HAP-1 (cell line): ENCODE results near the gene PHACTR1.

Source experiments
- DNase-seq, 2 experiments: peaks; one replicate each; pipeline ENCODE4 v3.0.0-alpha.2; 2016 to 2020; ENCODE audit warnings: low spot score in 2 of 2
- H3K27me3 ChIP-seq: fragments of 250-450 bp; sonication (Bioruptor Pico); 2 replicates; pipeline ENCODE4 v1.5.1; 2020; ENCODE audit warnings: low read depth, mild to moderate bottlenecking, moderate library complexity
- H3K36me3 ChIP-seq: fragments of 250-450 bp; sonication (Bioruptor Pico); replicated peaks from 2 replicates; pipeline ENCODE4 v1.5.1; 2020; ENCODE audit warnings: mild to moderate bottlenecking
- H3K4me1 ChIP-seq: fragments of 250-450 bp; sonication (Bioruptor Pico); 2 replicates; pipeline ENCODE4 v1.5.1; 2020; ENCODE audit warnings: mild to moderate bottlenecking
- H3K4me3 ChIP-seq: fragments of 250-450 bp; sonication (Bioruptor Pico); 2 replicates; pipeline ENCODE4 v1.5.1; 2020; ENCODE audit warnings: mild to moderate bottlenecking, moderate library complexity
- H3K9me3 ChIP-seq: fragments of 250-450 bp; sonication (Bioruptor Pico); 2 replicates; pipeline ENCODE4 v1.5.1; 2020; ENCODE audit warnings: mild to moderate bottlenecking, moderate library complexity
- in situ Hi-C: fragments of 300-500 bp; cut with MboI; formaldehyde crosslinking; loops from 3 replicates; pipeline ENCODE4 v1.14.3; 2020; ENCODE audit warnings: low sequenced_read_pairs, inconsistent platforms, mixed read lengths

The PHACTR1 gene

GRCh38 chr6:13300643-13301590, 584.4 kb downstream of the PHACTR1 start:
- Histone ChIP-seq H3K4me3 (no peak overlapping the region), H3K36me3 (peaks cover 11% of the 10 kb centered on the region), H3K27me3 (no peaks in the 10 kb centered on the region), H3K9me3 (no peaks in the 10 kb centered on the region), H3K4me1 (peaks cover 16% of the 10 kb centered on the region)
- no peak for DNase-seq
- in situ Hi-C loops, result no loop called here

DNA sequence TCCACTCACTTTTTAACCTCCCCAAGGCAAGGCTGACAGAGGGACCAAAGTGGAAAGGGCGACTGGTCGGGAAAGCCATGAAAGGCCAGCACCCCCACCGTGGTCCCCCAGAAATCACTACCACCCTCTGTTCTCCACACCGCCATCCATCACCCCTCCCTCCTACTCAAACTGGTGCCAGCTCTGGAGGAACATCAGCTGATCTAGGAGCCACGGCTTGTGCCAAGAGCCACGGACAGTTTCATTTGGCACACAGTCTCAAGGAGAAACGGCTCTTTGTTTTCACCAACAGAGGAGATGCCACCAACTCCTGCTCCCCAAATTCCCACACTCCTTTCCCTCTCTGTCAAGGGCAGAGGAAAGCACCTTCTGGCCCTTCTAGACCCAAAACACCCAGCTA, 585.7 kb downstream of the PHACTR1 start:
- Histone ChIP-seq H3K36me3 (peaks cover 11% of the 10 kb centered on the region), H3K4me3 (no peak overlapping the region), H3K4me1 (peaks cover 16% of the 10 kb centered on the region), H3K27me3 (no peaks in the 10 kb centered on the region), H3K9me3 (no peaks in the 10 kb centered on the region)
- in situ Hi-C loops, result no loop called here
- no peak for DNase-seq

DNA sequence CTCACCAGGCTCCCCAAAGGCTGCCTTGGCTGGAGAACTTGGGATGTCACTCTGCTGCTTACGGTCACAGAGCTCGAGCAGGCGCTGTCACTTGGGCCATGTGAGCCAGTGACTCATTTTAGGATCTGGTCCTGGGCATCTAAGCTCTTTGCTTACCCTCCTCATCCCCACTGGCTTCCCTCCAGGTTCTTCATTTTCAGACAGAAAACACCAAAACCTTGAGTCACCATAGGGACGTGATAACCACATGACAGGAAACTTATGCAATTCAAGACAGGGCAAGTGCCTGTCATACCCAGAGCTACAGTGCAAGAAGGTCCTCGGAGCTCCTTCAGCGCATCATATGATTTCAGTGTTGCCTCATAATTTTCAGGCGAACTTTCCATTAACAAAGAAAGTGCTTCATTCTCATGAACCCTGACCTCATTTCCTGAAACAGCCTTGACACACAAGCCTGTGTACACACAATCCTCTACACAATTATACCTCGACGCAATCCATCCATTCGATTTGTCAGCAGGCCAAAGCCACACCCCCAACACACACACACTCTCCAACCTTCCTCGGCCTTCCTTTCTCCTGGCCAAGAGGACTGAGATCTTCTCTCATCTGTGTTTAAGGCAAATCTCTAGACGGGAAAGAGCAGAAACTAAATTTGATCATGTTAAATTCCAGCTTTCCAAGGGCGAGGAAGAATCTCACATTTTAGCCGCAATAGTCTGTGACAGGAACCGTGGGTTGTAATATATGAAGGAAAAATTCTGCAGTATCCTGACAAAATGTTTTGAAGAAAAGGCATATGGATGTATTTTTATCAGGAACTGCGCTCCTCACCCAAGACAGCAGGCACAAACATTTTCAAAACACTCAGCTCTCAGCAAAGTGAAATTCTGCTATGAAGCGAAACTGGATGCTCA, 586.4 kb downstream of the PHACTR1 start:
- in situ Hi-C loops, result no loop called here
- no peaks in the 10 kb centered on the region for H3K9me3 ChIP-seq
- peaks cover 11% of the 10 kb centered on the region for H3K36me3 ChIP-seq
- no peak overlapping the region for H3K4me3 ChIP-seq
- peaks cover 16% of the 10 kb centered on the region for H3K4me1 ChIP-seq
- DNase-seq, result no peak
- H3K27me3 ChIP-seq, result no peaks in the 10 kb centered on the region

DNA sequence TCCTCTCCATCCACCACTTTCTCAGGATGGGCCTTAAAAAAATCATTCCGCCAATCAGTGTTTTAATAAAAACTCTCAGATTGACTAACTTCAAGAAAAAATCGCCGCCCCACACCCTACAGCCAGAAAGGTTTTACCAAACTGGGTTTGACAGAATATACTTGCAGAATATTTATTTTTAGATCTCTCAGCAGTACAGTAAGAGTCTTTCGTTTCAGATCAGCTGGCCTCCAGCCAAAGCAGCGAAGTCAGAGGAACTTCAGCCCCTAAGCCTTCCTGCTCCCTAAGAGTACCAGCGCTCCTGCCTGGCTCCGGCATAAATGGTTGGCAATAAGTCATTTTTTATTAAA, 587.1 kb downstream of the PHACTR1 start:
- peaks cover 16% of the 10 kb centered on the region for H3K4me1 ChIP-seq
- no peaks in the 10 kb centered on the region for H3K27me3 ChIP-seq
- in situ Hi-C loops, result no loop called here
- H3K9me3 ChIP-seq, result no peaks in the 10 kb centered on the region
- peaks cover 11% of the 10 kb centered on the region for H3K36me3 ChIP-seq
- DNase-seq, result no peak
- H3K4me3 ChIP-seq, result no peak overlapping the region

GRCh38 chr6:13304101-13304500, 587.5 kb downstream of the PHACTR1 start:
- no peaks in the 10 kb centered on the region for H3K27me3 ChIP-seq
- H3K9me3 ChIP-seq, result no peaks in the 10 kb centered on the region
- in situ Hi-C loops, result no loop called here
- peaks cover 16% of the 10 kb centered on the region for H3K4me1 ChIP-seq
- H3K36me3 ChIP-seq, result peaks cover 16% of the 10 kb centered on the region
- no peak overlapping the region for H3K4me3 ChIP-seq
- DNase-seq, result no peak

GRCh38 chr6:13304580-13305260, 588.2 kb downstream of the PHACTR1 start:
- DNase-seq, result peak; percentile 40 to 56
- Histone ChIP-seq H3K27me3 (no peaks in the 10 kb centered on the region), H3K36me3 (peaks cover 17% of the 10 kb centered on the region), H3K4me1 (peaks cover 16% of the 10 kb centered on the region), H3K9me3 (no peaks in the 10 kb centered on the region), H3K4me3 (no peak overlapping the region)
- in situ Hi-C loops, result no loop called here

- Histone ChIP-seq H3K4me1 (peaks cover 16% of the 10 kb centered on the region), H3K27me3 (no peaks in the 10 kb centered on the region), H3K9me3 (no peaks in the 10 kb centered on the region), H3K4me3 (no peak overlapping the region), H3K36me3 (peaks cover 17% of the 10 kb centered on the region)
- DNase-seq, result no peak
- in situ Hi-C loops, result no loop called here
Observed at GRCh38 chr6:13305288-13305687, 588.7 kb downstream of the PHACTR1 start.

DNA sequence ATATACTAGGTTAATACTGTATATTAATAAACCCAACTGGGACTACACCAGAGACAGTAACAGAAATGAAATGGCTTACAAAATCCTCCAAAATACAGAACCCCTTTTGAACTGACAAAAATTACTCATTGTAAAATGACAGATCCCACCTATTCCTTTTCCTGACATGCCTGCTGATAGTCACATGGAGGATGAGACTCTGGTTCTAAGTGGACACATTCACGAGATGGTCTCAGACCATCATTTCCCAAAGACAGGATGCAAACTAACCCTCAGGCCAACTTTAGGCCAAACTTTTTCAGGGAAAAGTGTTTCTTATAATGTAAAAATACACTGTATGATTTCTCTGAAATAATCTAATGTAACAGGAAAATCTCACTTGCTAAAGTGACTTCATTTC, 589.2 kb downstream of the PHACTR1 start:
- in situ Hi-C loops, result no loop called here
- H3K9me3 ChIP-seq, result no peaks in the 10 kb centered on the region
- H3K27me3 ChIP-seq, result no peaks in the 10 kb centered on the region
- H3K4me3 ChIP-seq, result no peak overlapping the region
- DNase-seq, result no peak
- H3K36me3 ChIP-seq, result peaks cover 17% of the 10 kb centered on the region
- H3K4me1 ChIP-seq, result peaks cover 16% of the 10 kb centered on the region

GRCh38 chr6:13307508-13307995, 591.0 kb downstream of the PHACTR1 start:
- H3K4me3 ChIP-seq, result no peak overlapping the region
- peaks cover 17% of the 10 kb centered on the region for H3K36me3 ChIP-seq
- in situ Hi-C loops, result no loop called here
- H3K9me3 ChIP-seq, result no peaks in the 10 kb centered on the region
- H3K4me1 ChIP-seq, result peaks cover 16% of the 10 kb centered on the region
- DNase-seq, result no peak
- no peaks in the 10 kb centered on the region for H3K27me3 ChIP-seq

GRCh38 chr6:13308332-13308731, 591.8 kb downstream of the PHACTR1 start:
- Histone ChIP-seq H3K9me3 (no peaks in the 10 kb centered on the region), H3K27me3 (no peaks in the 10 kb centered on the region), H3K4me3 (no peak overlapping the region), H3K36me3 (peaks cover 19% of the 10 kb centered on the region), H3K4me1 (peaks cover 16% of the 10 kb centered on the region)
- no peak for DNase-seq
- in situ Hi-C loops, result no loop called here

DNA sequence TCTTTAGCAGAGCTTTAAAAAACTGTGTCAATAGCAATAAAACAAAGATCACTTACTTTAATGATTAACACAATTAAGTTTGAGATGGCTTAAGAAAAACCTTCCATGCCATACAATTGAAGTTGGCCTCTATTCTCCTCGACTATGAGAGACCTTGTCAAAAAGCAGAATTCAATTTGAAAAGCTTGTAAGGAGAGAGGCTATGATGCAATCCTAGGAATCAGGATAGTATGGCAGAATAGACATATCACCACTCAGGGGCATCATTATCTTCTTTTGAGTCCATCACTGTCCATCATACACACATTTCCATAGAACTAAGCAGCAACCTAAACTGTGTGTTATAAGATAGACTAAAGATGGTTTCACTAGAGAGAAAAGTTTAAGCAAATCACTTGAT, 594.6 kb downstream of the PHACTR1 start:
- no peaks in the 10 kb centered on the region for H3K4me1 ChIP-seq
- no peak for DNase-seq
- H3K36me3 ChIP-seq, result peaks cover 26% of the 10 kb centered on the region
- H3K27me3 ChIP-seq, result no peaks in the 10 kb centered on the region
- H3K4me3 ChIP-seq, result no peak overlapping the region
- H3K9me3 ChIP-seq, result no peaks in the 10 kb centered on the region
- in situ Hi-C loops, result no loop called here

DNA sequence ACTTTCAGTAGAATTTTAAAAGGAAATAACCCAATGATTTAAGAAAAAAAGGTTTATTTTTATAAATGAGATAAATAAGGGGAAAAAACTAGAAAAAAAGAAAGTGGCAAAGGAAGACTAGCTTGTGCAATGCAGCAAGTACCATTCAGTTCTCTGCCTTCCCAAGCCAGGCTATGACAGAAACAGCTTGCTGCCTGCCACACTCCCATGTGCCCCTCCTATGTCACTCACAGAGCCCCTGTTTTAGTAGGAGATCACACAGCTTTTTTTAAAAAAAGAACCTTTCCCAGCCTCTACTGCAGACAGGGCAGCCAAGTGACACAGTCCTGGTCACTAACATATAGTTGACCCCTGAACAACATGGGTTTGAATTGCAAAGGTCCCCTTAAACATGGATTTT, 598.2 kb downstream of the PHACTR1 start:
- Histone ChIP-seq H3K27me3 (no peaks in the 10 kb centered on the region), H3K36me3 (peaks cover 21% of the 10 kb centered on the region), H3K9me3 (no peaks in the 10 kb centered on the region), H3K4me3 (no peak overlapping the region), H3K4me1 (no peaks in the 10 kb centered on the region)
- no peak for DNase-seq
- in situ Hi-C loops, result no loop called here

DNA sequence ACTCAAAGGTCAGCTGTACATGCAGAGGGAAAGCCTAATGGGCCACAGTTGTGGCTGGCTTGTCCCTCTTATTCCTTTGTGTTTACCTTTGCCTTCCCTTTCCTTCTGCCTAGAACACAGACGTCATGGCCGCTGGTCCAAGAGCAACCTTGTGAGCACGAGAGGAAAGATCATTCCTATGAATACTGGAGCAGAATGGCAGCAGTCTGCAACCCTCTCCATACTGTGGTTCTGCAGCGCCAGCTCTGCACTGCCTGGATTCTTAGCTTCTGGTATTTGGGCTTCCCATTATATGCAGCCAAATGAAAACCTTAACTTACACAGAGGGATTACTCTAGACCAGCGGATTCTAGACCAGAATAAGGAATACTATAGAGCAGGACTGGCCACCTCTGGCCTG, 599.3 kb downstream of the PHACTR1 start:
- in situ Hi-C loops, result no loop called here
- Histone ChIP-seq H3K4me1 (no peaks in the 10 kb centered on the region), H3K36me3 (peaks cover 32% of the 10 kb centered on the region)

More for the DNA sequence above, 599.3 kb downstream of the PHACTR1 start:
- Histone ChIP-seq H3K27me3 (no peaks in the 10 kb centered on the region), H3K9me3 (no peaks in the 10 kb centered on the region), H3K4me3 (no peak overlapping the region)
- no peak for DNase-seq
